ENCODE results near the gene F11. TPM values are rescaled to one million over a fixed set of nuclear protein-coding genes. Genes with fewer than 3 reads are reported as not detected.
"Not testable (repeated sequence)": the region's sequence is repeated elsewhere in the genome, so short reads cannot be mapped to it uniquely, and the experiment has no call there.

The F11 gene
- total RNA-seq, 1 experiment from 2014 or later = not detected

DNA sequence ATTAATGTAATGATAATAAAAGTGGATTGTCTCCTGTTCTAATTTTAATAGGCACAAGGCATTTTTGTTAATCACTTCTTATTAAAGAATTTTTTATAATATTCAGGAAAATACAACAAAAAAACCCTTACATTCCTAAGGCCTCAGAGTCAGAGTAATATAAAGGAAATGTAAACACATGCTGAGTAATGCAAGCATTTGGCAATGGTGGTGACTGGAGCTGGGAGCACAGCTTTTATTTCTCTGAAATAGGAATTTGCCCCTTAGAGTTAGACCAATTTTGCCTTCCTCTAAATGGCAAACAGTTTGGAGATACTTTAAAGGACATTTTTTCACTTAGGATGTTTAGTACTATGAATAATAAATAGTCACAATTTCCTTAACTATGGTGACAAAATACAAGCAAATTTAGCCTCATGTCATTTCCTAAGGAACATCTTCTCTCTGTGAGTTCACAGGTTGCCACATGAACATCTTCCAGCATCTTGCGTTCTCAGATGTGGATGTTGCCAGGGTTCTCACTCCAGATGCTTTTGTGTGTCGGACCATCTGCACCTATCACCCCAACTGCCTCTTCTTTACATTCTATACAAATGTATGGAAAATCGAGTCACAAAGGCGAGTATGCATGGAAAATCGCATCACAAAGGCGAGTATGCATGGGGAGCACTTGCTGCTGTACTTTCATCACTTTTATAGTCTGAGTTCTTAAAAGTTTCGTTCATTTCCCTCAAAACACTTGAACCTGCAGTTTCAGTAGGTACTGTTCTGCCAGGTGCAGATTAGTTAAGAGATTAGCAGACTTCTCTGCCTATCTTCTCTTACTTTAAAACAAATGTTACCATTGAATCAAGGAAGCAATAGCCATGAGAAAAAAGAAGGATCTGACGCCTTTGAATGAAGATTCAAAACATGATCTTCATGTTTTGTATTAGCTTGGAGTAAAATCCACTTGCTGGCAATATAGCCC, 15.9 kb upstream of the F11 start:
- no peak for DNase-seq (ENCODE audit: low read depth)

DNA sequence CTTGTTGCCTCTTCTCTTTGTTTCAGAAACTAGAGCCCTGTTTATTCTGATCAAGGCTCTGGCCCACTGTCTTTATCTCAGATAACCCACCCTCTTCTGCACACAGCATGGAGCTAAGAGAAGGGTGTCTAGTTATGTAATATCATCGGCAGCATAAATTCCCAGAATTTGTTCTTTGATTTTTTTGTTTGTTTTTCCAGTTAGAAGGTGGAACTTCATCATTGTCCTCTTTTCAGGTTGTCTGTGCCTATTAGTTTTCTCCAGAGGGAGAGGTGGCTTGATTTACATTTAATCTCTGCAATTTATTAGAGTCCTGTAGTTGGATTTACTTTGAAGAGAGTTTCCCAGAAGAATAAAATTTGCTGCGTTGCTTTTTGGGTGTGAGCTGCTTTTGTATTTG, 15.2 kb upstream of the F11 start:
- no peak for DNase-seq (ENCODE audit: low read depth)

DNA sequence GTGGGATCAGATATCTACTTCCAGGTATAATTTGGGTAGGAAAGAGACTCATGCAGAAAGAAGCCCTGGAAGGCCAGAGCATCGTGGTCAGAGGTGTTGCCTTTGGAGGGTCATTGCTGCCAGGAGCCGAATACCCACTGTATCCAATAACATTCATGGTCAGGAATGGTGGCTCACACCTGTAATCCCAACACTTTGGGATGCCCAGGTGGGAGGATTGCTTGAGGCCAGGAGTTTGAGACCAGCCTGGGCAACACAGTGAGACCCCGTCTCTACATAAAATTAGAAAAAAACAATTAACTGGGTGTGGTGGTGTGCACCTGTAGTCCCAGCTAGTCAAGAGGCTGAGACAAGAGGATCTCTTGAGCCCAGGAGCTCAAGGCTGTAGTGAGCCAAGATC, 10.9 kb upstream of the F11 start:
- no peak for DNase-seq (ENCODE audit: low read depth)

DNA sequence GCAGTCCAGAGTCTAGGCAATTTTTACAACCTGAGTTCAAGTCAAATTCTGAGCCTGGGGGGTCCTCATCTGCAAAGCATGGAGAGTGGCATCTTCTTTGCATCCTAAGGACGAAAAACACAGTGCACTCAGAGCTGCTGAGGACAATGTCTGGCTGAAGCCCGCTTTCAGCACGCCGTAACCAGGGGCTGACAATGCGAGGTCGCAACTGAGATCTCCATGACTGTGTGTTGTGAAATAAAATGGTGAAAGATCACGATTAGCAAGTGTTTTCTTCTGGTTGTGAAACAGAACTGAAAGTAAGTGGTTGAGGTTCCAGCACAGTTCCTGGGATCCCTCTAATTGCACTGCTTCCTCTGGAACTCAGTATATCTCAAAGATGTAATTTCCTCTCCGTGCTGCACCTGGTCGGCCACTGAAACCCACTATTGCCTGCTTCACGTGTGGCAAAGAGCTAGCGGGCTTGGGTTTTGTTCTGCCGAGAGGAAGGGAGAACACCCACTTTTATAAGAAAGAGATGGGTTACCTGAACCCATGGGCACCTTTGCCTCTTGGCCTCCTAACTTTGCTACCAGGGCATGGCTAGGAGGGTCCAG, 7.7 kb upstream of the F11 start:
- DNase-seq (ENCODE audit: low read depth) = no peak

DNA sequence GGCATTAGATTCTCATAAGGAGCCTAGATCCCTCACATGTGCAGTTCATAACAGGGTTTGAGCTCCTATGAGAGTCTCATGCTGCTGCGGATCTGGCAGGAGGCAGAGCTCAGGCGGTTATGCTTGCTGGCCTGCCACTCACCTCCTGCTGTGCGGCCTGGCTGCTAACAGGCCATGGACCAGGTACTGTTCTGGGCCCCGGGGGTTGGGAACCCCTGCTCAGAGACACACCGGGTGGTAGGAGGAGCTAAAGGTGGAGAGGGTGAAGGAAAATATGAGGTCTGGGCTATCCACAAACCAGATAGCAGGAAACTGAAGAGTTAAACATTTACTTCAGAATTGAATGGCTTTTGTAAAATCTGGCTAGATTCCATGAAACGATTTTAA, 5.9 kb upstream of the F11 start:
- DNase-seq (ENCODE audit: low read depth) = no peak

DNA sequence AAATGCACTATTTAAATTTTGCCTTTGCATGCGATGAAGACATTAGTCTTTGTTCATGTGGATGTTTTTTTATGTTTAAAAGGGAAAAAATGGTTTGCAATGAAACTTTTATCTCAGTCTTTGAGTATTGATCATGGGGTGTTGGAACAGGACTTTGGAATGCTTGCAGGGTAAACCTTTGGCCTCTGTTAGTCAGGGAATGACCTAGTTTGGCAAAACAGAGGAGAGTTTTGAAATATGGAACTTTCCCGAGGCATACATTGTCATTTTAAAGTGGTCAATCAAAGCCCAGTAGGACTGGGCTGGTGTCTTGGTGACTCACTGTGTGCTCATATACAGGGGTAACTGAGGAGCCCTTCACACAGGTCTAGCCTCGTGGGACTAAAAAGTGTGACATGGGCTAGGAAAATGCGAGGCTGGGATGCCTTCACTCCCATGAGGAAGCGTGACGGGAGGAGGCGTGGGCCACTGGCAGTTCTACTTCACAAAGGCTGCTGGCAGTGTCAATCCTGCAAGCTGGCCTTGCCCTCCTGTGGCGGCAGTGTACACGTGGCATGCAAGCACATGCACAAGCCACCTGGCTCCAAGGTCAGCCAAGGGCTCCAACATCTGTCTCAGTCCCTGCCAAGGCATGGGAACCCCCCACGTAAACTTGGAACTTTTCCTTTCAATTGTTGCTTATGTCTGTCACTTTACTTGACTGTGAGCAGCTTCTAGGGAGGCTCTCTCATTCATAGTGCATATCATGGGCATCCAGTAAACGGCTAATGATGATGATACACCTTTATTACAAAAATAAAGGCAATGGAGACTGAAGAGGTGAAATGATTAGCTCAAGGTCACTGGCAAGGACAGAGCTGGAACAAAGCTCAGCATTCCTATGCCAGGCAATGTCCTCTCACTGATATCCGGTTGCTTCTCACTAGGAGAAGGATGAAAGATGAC, 5.2 kb upstream of the F11 start:
- DNase-seq (ENCODE audit: low read depth) = no peak

DNA sequence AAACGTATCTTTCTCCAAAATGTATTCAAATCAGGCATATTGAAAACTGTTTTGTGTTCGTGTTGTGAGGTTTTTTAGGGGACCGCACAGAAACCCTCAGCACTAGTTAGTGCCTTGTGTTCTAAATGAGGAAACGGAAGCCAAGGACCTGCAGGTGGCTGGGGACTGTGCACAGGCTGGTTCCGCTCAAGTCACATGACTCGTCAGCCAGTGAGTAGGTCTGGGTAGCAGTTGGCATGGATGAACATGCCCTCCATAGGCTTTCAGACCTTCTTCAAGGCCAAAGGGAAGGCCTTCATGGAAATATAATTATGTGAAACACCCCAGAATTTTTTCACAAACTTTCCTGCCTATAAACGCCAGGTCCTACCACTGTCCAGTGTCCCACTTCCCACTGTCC, 1.3 kb upstream of the F11 start:
- DNase-seq (ENCODE audit: low read depth) = no peak

DNA sequence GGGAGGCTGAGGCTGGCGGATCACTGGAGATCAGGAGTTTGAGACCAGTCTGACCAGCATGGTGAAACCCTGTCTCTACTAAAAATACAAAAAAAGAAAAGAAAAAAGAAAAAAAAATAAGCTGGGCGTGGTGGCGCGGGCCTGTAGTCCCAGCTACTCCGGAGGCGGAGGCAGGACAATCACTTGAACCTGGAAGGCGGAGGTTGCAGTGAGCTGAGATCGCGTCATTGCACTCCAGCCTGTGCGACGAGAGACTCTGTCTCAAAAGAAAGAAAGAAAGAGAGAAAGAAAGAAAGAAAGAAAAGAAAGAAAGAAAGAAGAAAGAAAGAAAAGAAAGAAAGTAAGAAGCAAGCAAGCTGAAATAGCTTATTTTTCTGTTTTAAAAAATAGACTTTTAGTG, 739 bp upstream of the F11 start:
- DNase-seq (ENCODE audit: low read depth) = not testable (repeated sequence)

DNA sequence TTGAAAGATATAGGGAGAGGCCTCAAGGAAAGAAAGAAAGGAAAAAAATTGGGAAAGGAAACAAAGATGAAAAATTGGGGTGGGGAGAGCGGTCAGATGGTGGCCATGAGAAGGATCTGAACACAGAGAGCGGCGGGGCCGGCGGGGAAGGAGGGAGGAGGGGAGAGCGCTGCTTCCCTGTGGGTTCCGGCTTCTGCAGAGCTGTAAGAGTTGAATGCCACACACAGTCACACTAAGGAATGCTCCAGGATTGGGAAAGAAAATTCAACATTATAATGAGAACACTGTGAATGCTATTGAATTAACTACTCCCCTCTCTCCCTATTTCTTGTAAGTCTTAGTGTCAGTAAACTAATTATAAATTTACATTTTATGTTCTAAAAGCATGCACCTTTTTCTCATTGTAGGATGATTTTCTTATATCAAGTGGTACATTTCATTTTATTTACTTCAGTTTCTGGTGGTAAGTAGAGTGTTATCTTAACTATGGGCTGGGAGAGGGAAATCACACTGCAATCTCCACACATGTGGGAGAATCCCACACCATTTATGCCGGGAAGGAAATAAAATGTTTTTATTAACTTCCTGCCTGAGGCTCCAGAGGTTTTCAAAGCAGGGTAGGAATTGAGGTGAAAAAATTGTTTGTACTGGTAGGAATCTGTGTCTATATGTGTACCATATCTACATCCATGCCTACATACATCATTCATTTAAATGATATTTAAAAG, 904 bp downstream of the F11 start:
- DNase-seq (ENCODE audit: low read depth) = peak; percentile 7

DNA sequence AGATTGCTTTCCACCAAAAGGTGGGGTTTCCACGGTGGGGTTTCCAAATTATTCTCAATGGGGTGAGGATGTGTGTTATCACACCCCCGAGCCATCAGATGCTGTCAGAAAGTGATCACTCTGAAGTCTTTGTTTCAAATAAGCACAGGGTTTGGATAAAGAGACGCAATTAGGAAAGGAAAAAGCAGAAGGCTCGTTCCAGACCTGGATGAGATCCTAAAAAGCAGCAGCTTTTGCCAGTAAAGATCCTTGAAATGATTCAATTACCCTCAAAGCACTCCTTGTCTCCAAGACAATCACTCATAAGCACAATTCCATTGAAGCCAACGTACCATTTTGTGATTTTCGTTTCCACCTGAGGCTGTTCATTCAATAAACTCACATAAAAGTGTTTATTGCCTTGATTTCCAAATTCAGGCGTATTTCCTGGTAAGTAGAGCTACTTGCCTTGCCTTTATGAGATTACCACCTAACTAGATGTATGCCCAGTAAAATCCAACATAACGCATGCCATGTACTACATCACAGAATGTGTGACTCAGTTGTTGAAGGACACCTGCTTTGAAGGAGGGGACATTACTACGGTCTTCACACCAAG, 5.2 kb downstream of the F11 start:
- DNase-seq (ENCODE audit: low read depth) = no peak

DNA sequence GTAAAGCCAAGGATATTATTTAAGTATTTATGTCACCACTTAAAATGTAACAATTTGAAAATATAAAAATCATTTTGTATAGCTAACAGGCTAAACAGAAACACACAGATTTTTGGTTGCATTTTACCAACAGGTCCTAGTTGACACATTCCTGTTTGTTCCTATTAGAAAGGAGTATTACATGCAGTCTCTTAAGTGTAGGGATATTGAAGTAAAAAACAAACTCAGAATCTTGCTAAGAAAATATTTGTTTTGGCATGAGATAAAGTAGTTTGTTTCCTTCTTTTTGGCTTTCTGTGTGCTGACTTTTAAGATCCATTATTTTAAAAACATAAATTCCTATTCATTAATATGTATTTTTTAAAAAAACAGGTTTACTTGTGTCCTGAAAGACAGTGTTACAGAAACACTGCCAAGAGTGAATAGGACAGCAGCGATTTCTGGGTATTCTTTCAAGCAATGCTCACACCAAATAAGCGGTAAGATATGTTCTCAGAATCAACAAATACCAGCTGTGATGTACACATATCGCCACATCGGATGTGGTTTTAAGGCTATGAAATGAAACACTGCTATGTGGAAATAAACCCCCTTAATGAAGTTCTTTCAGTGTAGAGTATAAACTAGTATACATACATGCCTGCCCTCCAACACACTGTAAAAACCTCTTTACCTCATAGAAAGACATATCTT, 6.9 kb downstream of the F11 start:
- no peak for DNase-seq (ENCODE audit: low read depth)

DNA sequence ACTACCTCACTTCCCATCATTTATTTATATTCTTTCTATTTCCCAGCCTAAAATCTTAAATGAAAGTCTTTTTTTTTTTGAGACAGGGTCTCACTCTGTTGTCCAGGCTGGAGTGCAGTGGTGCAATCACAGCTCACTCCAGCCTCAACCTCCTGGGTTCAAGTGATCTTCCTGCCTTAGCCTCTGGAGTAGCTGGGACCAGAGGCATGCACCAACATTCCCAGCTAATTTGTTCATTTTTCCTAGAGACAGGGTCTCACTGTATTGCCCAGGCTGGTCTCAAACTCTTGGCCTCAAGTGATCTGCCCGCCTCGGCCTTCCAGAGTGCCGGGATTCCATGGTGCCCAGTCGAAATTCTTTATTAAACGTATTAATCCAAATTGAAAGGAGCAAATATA, 7.4 kb downstream of the F11 start:
- not testable (repeated sequence) for DNase-seq (ENCODE audit: low read depth)

DNA sequence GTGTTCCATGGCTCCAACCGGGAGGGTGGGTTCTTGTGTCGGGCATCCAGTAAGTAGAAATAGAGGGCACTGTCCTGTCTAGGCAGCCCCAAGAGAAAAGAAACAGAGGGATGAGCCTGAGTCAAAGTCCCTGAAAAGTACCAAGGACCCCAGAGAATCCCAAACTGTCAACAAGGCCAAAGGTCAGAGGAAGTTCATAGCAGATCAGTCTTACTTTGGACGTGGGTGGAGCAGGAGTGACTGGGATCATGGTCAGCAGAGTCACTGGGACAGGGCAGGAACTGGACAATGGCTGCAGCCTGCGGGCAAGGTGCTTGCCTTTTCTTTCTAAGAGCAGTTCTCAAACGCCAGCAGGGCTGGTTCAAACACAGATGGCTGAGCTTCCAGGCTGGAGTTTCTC, 17.3 kb downstream of the F11 start:
- no peak for DNase-seq (ENCODE audit: low read depth)

DNA sequence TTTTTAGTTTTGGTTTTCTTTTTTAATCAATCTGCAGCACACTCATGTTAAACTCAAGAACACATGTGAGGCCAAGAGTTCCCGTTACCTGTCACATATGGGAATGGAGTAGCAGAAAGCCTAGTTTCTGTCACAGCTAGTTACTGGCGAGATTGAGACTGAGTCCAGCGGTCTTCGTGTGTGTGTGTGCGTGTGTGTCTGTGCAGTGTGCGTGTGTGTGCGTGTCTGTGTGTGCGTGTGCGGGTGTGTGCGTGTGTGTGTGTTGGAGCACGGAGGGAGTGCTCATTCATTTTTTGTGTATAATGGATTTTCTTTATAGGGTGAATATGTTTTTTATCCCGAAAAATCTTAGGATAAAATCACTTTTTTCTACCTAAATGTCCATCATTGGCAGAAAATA, 19.2 kb downstream of the F11 start:
- no peak for DNase-seq (ENCODE audit: low read depth)

DNA sequence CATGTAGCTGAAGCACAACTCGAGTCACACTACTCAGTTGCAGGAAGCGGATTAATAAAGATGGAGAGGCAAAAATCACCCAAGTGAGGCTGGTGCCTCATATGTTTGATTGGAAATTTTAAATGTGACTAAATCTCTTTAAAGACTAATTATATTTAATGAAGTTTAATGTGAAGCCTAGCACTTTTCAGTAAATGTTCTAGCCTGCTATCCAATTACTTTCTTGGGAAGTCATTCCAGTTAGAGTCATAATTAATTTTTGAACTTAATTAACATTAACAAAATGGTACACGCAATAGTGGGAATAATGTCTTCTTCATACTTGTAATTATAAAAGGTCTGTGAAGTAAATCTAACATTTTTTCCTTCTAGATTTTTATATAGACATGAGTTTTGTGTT, 20.6 kb downstream of the F11 start:
- no peak for DNase-seq (ENCODE audit: low read depth)

DNA sequence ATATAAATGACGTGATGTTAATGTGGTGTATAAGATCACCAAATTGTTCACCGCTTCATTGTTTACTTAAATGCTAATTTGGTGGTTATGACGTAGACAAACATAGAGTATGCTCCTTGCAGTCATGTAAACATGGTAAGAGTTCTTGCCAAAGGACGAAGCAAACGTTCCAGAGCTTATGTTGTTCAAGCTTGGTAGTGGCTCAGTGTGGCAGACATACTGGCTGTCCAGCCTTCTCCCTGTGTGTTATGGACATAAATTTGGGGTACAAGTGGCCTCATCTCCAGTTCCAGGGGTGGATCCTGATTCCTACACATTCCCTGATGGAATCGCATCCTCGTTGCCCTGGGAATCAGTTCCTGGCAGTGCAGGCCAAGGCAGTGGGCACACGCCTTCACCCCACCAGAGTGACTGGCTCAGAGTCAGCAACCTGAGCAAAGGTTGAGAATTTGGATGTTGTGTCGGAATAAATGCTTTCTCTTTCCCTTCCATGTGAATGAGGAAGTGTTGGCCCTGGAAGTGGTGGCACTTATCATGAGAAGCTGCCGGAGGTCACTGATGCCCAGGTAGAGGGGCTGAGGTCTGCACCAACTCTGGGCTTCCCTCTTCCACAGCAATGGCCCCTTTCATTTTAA, 25.4 kb downstream of the F11 start:
- no peak for DNase-seq (ENCODE audit: low read depth)

DNA sequence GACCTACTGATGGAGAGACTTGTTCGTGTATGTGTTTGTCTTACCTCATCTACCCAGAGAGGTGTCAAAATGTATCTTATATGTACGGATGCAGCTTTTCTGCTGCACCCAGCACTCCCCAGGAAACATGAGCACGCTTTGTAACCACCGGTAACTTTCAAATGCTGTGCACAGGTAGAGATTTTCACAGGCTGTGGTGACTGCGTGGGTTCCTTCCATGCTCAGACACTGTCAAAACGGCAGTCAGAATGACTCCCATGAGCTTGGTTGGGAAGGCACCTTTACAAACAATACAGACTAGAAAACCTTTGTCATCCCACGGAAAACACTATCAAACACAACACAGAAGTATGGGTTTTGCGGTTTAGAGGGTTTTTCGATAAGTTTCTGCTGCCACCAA, 28.2 kb downstream of the F11 start:
- no peak for DNase-seq (ENCODE audit: low read depth)

DNA sequence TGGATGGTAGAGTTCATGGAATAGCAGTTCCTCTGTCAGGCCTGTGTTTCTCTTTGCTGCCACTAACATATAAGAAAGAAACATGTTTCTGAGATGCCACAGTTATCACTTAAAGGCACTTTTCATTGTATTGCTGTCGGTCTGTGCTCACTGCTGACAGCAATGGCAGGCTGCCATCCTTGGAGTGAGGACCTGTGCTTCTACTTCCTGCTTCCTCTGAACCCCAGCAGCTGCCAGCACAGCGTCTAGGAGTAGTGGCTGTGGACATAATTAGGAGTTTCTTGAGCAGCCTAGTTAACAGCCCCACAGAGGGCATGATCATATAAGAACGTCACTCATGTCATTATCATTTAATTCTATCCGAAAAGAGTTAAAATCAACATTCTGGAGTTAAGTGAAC, 30.5 kb downstream of the F11 start:
- DNase-seq (ENCODE audit: low read depth) = no peak

DNA sequence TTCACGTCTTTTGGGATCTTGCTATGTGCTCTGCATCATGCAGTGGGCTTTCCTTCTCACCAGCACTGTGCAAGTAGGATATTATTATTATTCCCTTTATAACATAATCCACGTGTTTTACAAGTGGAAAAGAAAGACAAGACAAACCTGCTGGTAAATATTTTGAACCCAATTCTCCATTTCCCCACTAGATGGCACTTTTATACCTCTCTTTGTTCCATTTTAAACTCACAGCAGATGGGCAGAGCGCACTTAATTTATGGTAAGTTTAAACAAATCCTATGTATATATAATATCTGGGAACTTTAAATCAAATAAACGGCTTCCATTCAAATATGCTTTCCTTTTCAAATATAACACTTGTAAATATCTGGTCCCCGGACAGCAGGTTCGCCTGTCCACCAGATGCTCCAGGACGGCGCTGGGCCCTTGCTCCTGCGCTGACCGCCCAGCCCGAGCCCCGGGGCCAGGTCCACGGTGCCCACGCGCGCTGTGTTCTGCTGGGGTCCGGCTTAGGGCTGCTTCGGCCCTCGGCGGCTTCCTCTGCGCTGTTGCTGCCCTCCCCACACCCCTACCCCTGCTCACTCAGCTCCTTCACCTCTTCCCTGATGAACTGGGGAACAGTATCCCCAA, 31.1 kb downstream of the F11 start:
- peak; percentile 8 for DNase-seq (ENCODE audit: low read depth)

All from Daoy (cell line).